Motor neuron (in vitro differentiated cells): ENCODE results near the gene WDR1. TPM values are rescaled to one million over a fixed set of nuclear protein-coding genes. Genes with fewer than 3 reads are reported as not detected.

Experiments
- ATAC-seq, 8 experiments: fragments of 200-7000 bp; cut with Tn5 transposase; replicated peaks in 6 of 8; 2 replicates each; pipeline ENCODE4 v1.8.0; 2021; ENCODE audit warnings: mild to moderate bottlenecking in 8 of 8, moderate library complexity in 8 of 8
- H3K27ac ChIP-seq, 2 donors: fragments of 250-450 bp; sonication (Bioruptor Pico); 2 replicates each; pipeline ENCODE4 v1.9.0; 2021; ENCODE audit warnings: antibody characterized with exemption in 2 of 2, mild to moderate bottlenecking in 2 of 2, moderate library complexity in 1 of 2
- H3K4me1 ChIP-seq, 2 donors: fragments of 250-450 bp; sonication (Bioruptor Pico); replicated peaks in 1 of 2; 2 replicates each; pipeline ENCODE4 v1.6.1; 2021; ENCODE audit warnings: antibody characterized with exemption in 2 of 2, mild to moderate bottlenecking in 2 of 2, moderate library complexity in 1 of 2
- H3K4me3 ChIP-seq, 5 donors: fragments of 250-450 bp; sonication (Bioruptor Pico); 2 replicates each; pipeline ENCODE4 v1.9.0; 2021; ENCODE audit warnings: antibody characterized with exemption in 5 of 5, mild to moderate bottlenecking in 5 of 5, moderate library complexity in 4 of 5
- WGBS, 10 experiments: fragments of 450-650 bp; shearing (Covaris generic); methylation state at CpG; one replicate each; pipeline ENCODE4 v1.0.0; 2022; 5-methylcytosine and 5-hydroxymethylcytosine counted together
- in situ Hi-C, 9 experiments: fragments of 400-800 bp; cut with MboI; loops; one replicate each; pipeline ENCODE4 v1.15.0; 2021; ENCODE audit warnings: low sequenced_read_pairs in 9 of 9, low pct_unique_long_range_greater_than_20kb in 2 of 9; ENCODE audit not compliant: unreplicated experiment in 9 of 9
- total RNA-seq, 8 experiments: library from RNA; unstranded; fragments of 300-600 nt; gene quantifications; 2 replicates each; pipeline versions ENCODE4 v1.2.3 to v1.2.4, GENCODE V29; 2022

The WDR1 gene
- total RNA-seq, 8 experiments from 2014 or later = 28.8 to 164 (median 112) TPM

DNA sequence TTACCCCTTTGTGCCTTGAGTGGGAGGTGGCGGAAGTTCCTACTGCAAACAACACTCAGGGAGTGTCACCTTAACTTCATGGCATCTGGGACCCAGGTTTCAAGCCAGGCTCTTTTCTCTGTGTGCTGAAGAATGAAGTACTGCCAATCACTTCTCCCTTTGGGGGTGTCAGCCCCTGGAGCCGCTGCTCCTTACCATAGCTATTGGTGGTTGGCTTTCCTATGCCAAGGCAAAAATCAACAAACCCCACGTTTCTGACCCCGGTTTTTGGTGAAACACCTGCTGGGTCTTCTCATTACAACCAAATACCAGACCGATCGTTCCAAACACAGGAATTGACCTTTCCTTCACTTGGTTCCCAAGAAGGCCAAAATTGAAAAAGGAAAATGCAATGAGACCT is 75.6 kb downstream of the WDR1 start:
- WGBS, 10 experiments = 0 to 100% (median 86%) methylated on average over 1 to 6 of the region's 6 CpGs; no CpG with 5 or more reads in 2 of the 10 experiments
- in situ Hi-C loops = no loop called here
- no peak for ATAC-seq
- no peak overlapping the region for H3K27ac ChIP-seq
- H3K4me1 ChIP-seq = peaks cover 10 to 13% of the 10 kb centered on the region in 2 donors
- no peak overlapping the region for H3K4me3 ChIP-seq

DNA sequence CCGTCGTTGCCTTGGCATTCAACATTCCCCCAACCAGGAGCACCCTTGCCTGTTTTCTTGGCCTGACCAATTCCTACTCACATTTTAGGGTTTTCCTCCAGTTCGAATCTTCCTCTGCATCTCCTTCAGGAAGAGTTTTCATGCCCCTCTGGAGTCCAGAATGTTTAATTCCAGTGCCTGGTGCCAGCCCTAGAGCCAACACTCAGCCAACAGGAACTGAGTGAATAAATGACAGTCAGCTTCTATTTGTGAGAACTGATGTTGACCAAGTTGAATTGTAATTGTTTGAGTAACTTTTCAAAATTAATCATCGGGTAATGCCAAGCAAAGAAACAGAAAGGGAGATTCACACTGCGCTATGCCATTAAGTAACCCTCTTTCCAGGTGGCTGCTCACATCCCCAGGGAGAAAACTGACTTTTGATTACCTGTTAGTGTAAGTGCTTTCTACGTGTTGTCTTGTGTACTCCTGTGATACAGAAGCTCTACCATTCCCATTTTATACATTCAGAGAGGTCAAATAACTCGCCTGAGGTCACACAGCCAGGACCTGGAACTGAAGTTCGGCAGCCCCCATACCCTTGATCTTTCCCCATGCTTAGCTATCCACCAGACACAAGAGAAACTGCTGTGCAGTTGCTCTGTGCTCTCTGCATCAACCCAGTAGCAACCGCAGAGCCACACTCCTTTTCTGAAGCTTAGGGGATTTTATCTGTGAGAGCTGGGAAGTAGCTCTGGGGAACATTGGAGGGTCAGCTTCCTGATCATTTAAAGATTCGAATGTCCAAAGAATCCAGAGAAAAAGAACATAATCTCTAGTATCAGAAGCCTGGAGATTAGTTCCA is 76.3 kb downstream of the WDR1 start:
- in situ Hi-C loops = no loop called here
- no peak for ATAC-seq
- Histone ChIP-seq H3K4me3 (no peak overlapping the region), H3K27ac (no peak overlapping the region), H3K4me1 (peaks cover 10 to 13% of the 10 kb centered on the region in 2 donors)
- WGBS, 10 experiments = 19 to 94% (median 64%) methylated on average over 1 to 10 of the region's 10 CpGs; no CpG with 5 or more reads in 1 of the 10 experiments

DNA sequence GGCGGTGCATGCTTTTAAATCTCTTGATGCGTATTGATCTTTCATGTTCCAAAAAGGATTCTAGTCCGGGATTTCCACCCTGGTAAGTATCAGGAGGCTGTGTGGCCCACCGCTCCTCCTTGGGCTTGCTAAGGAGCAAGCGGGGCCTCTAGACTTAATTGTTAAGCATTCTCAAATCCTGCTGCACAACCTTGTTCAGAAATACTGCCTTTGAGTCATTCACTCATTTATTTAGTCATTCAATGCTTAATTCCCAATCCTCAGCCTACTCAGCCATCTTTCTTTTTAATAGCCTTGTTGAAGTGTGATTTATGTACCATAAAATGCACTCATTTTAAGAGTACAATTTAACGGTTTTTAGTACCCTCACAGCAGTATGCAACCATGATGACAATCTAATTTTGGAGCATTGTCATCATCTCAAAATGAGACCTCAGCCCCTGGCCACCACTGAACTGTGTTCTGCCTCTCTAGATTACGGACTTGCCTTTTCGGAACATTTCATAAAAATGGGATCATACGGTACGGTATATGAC is 79.7 kb downstream of the WDR1 start:
- H3K27ac ChIP-seq = peak overlapping the region in 1 of 2 donors; percentile 55
- H3K4me1 ChIP-seq = peaks cover 36 to 40% of the 10 kb centered on the region in 2 donors
- no peak overlapping the region for H3K4me3 ChIP-seq
- in situ Hi-C loops = no loop called here
- WGBS, 10 experiments = 59 to 89% (median 85%) methylated on average over 3 to 10 of the region's 10 CpGs; no CpG with 5 or more reads in 1 of the 10 experiments
- peak in 5 of 8 experiments; percentile 63 to 86 (median 72) for ATAC-seq

DNA sequence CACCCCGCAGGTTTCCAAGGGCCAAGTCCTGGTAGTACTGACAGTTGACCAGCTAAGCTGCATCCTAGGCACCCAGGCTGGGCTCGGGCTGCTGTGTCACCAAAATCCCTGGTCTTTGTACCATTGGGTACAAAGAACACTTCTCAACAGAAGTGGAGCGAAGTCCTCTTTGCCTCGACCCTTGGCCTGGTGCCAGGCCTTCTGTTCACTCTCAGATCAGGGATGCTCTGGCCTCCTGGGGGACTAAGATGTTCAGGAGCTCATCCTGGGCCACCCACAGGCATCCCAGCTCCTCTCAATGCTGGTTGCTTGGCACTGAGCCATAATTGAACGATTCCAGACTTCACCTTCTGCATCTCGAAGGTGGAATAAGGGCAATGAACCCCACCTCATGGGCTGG is 81.5 kb downstream of the WDR1 start:
- peaks cover 52 to 57% of the 10 kb centered on the region in 2 donors for H3K4me1 ChIP-seq
- in situ Hi-C loops = no loop called here
- no peak overlapping the region for H3K27ac ChIP-seq

DNA sequence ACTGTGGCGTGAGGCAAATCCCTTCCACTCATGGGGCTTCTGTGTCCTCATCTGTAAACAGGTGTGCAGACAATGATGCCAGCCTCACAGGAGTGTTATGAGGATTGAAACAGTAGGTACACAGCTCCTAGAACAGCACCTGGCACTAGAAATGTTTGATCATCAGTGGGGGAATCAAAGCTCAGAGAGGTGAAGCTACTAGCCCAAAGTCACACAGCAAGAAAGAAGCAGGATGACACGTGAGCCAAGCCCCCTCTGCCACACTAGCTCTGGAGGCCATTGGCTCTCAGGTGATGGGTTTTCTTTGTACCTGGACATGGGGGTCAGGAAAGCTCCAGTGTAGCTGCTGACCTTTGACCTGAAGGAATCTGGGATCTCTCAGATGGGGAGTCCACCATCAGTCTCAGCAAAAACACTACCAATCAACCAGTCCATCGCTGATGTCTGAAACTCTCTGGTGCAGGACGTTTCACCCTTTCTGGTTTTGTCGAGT is 81.9 kb downstream of the WDR1 start:
- H3K4me3 ChIP-seq = no peak overlapping the region
- peaks cover 53 to 60% of the 10 kb centered on the region in 2 donors for H3K4me1 ChIP-seq
- in situ Hi-C loops = no loop called here
- 80 to 100% (median 100%) methylated on average over 1 of the region's 5 CpGs; no CpG with 5 or more reads in 4 of the 10 experiments for WGBS, 10 experiments
- H3K27ac ChIP-seq = no peak overlapping the region
- no peak for ATAC-seq

More for the DNA sequence above, 81.5 kb downstream of the WDR1 start:
- no peak for ATAC-seq
- H3K4me3 ChIP-seq = no peak overlapping the region
- WGBS, 10 experiments = 50 to 100% (median 83%) methylated on average over 1 to 4 of the region's 6 CpGs; no CpG with 5 or more reads in 5 of the 10 experiments

DNA sequence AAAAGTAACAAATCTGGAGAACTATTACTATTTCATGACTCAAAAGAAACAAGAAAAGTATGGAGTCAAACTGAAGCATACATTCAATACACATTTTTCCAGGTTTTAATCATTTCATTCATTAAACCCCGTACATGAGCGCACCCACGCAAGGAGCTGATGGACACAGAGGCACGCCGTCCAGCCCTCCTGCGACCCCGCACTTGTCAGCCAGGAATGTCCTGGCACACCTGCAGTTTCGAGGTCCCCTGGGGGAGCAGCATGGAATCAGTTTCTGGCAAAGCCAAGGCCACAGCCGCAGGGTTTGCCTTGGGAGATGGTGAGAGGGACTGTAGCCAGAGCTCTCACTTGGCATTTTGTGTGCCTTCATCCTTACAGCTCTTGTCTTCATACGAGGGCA is 82.5 kb downstream of the WDR1 start:
- 60 to 100% (median 89%) methylated on average over 1 to 6 of the region's 10 CpGs; no CpG with 5 or more reads in 2 of the 10 experiments for WGBS, 10 experiments
- in situ Hi-C loops = no loop called here
- no peak overlapping the region for H3K27ac ChIP-seq
- peaks cover 55 to 60% of the 10 kb centered on the region in 2 donors for H3K4me1 ChIP-seq
- no peak overlapping the region for H3K4me3 ChIP-seq
- no peak for ATAC-seq

DNA sequence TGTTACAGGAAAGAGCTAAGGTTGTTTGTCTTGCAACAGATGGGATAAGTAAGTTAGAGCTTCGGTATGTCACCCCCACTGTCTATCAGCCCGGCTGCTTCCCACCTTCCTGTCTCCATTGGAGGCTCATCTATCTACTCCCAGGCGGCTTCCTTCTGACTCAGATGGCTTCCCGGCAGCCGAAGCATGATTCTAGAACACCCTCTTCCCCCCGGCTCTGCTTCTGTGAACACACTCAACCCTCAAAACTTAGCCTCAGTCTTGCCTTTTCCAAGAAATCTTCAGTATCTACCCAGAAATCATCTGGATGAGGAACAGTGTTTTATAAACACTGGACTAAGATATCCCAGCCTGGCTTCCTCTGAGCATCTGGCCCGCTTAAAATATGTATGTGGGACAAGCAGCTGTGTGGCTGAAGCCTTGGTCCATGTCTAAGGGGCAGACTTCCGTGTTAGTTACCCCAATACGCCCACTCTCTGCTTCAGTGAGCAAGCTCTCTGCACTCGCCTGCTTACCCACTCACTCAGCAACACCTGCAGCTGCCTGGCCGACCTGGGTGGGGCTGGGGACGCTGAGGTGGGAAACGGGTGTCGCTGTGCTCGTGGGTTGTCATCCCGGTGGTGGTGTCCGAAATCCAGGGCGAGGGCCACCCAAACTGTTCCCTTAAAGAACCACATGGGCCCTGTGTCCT is 83.3 kb downstream of the WDR1 start:
- Histone ChIP-seq H3K27ac (no peak overlapping the region), H3K4me3 (no peak overlapping the region), H3K4me1 (peaks cover 55 to 60% of the 10 kb centered on the region in 2 donors)
- in situ Hi-C loops = no loop called here
- peak in 4 of 8 experiments; percentile 35 to 87 (median 56) for ATAC-seq
- WGBS, 10 experiments = 11 to 90% (median 73%) methylated on average over 1 to 9 of the region's 18 CpGs; no CpG with 5 or more reads in 2 of the 10 experiments

DNA sequence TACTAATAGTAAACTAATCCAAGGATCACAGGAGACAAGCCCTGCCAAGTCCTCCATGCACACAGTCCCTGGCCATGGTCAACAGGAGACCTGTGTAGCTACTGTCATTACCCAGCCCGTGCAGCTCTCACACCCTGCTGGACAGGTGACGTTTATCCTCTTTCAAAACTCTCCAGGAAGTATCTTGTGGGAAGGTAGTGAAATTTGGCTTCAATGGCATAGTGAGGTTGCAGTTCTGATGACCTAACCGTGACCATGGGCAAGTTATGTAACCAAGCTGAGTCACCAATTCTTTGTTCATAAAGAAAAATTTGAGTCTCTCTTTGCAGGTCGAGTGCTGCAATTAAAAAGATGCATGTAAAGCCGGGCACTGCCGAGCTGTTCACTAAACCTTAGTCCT is 84.0 kb downstream of the WDR1 start:
- Histone ChIP-seq H3K4me1 (peaks cover 55 to 60% of the 10 kb centered on the region in 2 donors), H3K27ac (peak overlapping the region; percentile 14 to 50), H3K4me3 (no peak overlapping the region)
- 0 to 100% (median 83%) methylated on average over 1 to 4 of the region's 6 CpGs; no CpG with 5 or more reads in 3 of the 10 experiments for WGBS, 10 experiments
- in situ Hi-C loops = no loop called here
- peak in 3 of 8 experiments; percentile 7 to 17 (median 7) for ATAC-seq

DNA sequence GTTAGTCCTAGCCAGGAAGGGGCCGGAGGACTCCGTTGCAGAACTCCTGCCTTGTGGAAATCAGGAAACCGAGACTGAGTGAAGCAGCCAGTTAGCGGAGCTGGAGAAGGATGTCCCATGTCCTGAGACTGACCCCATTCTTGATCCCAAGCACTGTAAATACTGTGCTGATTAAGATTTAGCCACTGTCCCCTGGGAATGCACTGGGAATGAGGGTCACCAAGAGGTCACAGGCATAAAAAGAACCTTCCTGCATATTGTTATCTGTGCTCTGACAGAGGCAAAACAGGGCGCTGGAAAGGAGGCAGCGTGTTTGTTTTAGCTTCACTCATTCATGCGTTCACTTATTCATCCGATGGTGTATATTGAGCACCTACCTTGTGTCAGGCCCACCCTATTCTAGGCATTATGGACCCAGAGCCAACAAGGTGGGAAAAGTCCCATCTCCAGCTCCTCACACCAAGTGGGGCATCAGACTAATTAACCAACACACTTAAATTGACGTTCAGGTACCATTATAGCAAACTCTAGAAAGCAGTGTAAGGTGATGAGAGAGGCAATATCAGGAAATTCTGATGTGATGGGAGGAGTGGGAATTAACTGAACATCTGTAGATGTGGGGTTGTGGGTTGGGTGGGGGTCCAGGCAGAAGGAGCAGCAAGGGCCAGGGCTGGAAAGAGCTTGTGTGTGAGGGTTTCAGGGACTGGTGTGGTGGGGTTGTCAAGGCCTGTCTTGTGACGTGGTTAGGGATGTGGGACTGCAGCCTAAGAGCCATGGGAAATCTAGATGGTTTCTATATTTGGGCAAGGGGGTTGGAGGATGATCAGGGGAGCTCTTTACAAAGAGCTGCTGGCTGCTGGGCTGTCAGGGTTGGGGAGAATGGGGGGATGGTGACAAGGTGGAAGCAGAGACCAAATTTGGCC is 84.7 kb downstream of the WDR1 start:
- WGBS, 10 experiments = 0 to 100% (median 48%) methylated on average over 1 to 9 of the region's 10 CpGs; no CpG with 5 or more reads in 1 of the 10 experiments
- peaks cover 51 to 55% of the 10 kb centered on the region in 2 donors for H3K4me1 ChIP-seq
- no peak overlapping the region for H3K4me3 ChIP-seq
- ATAC-seq = peak; percentile 6 to 81 (median 64)
- peak overlapping the region; percentile 59 to 75 for H3K27ac ChIP-seq
- in situ Hi-C loops = no loop called here

DNA sequence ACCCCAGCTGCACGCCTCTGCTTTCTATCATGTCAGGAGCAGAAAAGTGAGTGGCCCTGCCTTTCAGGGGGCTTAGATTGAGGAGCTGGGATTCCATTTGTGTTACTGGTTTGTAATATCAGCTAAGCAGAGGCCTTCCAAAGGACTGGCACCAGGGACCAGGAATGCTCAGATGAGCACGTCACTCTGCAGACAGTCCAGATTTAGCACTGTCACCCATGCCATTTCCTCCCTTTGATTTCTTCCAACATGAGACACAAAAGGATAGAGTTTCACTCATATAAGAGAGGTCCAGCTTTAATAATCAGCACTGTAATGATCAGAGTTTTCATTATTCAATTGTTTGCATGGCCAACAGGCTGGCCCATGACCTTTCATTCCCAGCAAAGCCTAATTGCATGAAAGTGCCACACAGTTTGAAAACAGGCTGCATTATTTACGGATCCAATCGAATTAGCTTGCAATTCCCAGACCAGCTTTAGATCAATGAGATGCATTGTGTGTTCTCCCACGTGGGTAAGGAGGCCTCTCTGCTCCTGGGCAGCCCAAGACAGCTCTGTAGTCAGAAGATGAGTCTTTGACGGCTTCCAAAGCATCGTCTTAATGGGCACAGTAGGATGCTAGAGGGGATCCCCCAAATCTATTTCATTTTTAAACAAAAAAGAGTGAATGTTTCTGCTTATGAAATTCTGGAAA is 85.5 kb downstream of the WDR1 start:
- 0 to 54% (median 30%) methylated on average over 2 to 6 of the region's 7 CpGs; no CpG with 5 or more reads in 3 of the 10 experiments for WGBS, 10 experiments
- peak overlapping the region; percentile 59 to 75 for H3K27ac ChIP-seq
- in situ Hi-C loops = no loop called here
- H3K4me1 ChIP-seq = peaks cover 45 to 47% of the 10 kb centered on the region in 2 donors
- peak in 6 of 8 experiments; percentile 24 to 88 (median 83) for ATAC-seq
- no peak overlapping the region for H3K4me3 ChIP-seq

DNA sequence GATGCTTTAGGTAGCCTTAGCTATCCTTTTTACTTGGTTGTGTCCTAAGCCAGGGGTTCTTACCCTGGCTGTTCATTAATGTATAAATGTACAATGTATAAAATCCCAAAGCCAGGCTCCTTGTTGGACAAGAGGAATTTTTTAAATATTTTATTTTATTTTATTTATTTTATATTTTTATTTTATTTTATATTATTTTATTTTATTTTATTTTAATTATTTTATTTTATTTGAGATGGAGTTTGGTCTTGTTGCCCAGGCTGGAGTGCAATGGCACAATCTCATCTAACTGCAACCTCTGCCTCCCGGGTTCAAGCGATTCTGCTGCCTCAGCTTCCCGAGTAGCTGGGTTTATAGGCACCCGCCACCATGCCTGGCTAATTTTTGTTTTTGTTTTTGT is 87.2 kb downstream of the WDR1 start:
- Histone ChIP-seq H3K4me3 (no peak overlapping the region), H3K4me1 (peaks cover 44 to 45% of the 10 kb centered on the region in 2 donors), H3K27ac (no peak overlapping the region)
- no peak for ATAC-seq
- in situ Hi-C loops = no loop called here
- 75 to 100% (median 96%) methylated on average over 2 to 4 of the region's 4 CpGs; no CpG with 5 or more reads in 1 of the 10 experiments for WGBS, 10 experiments
